ENCODE results near the gene NRIP3.

DNA sequence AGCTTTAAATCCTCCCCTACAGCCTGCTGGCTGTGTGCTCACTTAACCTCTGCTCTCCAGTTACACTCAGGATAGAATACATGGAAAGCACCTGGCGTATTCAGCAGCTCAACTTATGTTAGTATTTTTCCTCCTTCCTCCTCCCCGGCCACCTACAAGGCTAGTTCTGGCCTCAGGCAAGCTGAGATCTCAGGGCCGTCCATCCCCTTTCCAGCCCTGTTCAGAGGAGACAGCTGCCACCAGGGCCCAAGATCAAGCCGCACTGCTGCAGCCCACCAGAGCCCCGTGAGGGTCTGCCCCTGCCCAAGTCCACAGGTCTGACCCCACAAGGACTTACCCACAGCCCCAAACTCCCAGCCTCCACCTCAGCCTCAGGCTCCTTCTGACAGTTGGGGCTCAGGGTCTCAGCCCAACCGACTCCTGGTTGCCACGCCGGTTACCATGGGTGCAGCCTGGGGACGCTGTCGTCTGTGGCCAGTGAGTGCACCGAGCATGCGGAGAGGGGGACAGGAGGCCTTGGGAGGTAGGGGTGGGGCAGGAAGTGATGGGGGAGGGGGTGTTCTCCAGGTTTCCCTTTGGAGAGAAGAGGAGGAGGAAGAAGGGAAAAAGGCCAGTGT lies 71.1 kb downstream of the NRIP3 start, which contains the start of gene C11orf16:
- TF ChIP-seq, protein P1, sequence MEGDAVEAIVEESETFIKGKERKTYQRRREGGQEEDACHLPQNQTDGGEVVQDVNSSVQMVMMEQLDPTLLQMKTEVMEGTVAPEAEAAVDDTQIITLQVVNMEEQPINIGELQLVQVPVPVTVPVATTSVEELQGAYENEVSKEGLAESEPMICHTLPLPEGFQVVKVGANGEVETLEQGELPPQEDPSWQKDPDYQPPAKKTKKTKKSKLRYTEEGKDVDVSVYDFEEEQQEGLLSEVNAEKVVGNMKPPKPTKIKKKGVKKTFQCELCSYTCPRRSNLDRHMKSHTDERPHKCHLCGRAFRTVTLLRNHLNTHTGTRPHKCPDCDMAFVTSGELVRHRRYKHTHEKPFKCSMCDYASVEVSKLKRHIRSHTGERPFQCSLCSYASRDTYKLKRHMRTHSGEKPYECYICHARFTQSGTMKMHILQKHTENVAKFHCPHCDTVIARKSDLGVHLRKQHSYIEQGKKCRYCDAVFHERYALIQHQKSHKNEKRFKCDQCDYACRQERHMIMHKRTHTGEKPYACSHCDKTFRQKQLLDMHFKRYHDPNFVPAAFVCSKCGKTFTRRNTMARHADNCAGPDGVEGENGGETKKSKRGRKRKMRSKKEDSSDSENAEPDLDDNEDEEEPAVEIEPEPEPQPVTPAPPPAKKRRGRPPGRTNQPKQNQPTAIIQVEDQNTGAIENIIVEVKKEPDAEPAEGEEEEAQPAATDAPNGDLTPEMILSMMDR (IDR thresholded peaks at IDR 0.05) = no peak
- TF ChIP-seq POLR2AphosphoS5 (IDR thresholded peaks at IDR 0.05) = no peak

Data from prostate gland (tissue), 2 donors.